ENCODE measurements around the gene LYPD8.

LYPD8 gene

GRCh38 chr1:248699099-248699498 is 56.5 kb downstream of the LYPD8 start:
- Histone ChIP-seq H3K27ac (ENCODE audit: low read length) (no peak overlapping the region), H3K4me3 (ENCODE audit: low read length in 2 of 2) (no peak overlapping the region), H3K9me3 (ENCODE audit: control insufficient read depth in 2 of 2, low read length in 2 of 2) (no peaks in the 10 kb centered on the region), H3K36me3 (ENCODE audit: control insufficient read depth in 2 of 2, insufficient read depth in 2 of 2, low read length in 2 of 2) (no peaks in the 10 kb centered on the region), H3K4me1 (ENCODE audit: control insufficient read depth, insufficient read depth, low read length) (no peaks in the 10 kb centered on the region), H3K27me3 (ENCODE audit: control insufficient read depth in 1 of 2, insufficient read depth in 2 of 2, low read length in 2 of 2) (no peaks in the 10 kb centered on the region), H3K9ac (ENCODE audit: low read length in 2 of 2) (no peak overlapping the region)

DNA sequence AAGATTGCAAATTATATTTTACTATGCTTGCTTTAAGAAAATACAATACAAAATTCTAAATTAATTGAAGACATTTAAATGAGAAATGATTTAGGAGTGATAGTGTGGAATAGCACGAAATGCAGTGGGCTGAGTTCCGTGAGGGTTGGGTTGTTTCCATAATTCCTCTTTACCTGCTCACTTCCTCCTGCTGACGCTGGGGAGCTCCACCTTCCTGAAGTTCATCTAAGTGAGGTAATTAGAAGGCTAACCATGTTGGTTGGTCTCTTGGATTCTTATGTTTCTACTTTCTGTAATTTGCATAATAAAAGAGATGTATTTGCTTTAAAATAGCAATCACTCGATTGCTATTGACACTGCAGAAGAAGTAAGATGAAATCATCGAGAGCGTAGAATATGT is 57.7 kb downstream of the LYPD8 start:
- Histone ChIP-seq H3K36me3 (ENCODE audit: control insufficient read depth in 2 of 2, insufficient read depth in 2 of 2, low read length in 2 of 2) (no peaks in the 10 kb centered on the region), H3K9ac (ENCODE audit: low read length in 2 of 2) (no peak overlapping the region), H3K27me3 (ENCODE audit: control insufficient read depth in 1 of 2, insufficient read depth in 2 of 2, low read length in 2 of 2) (no peaks in the 10 kb centered on the region), H3K27ac (ENCODE audit: low read length) (no peak overlapping the region), H3K4me1 (ENCODE audit: control insufficient read depth, insufficient read depth, low read length) (no peaks in the 10 kb centered on the region), H3K9me3 (ENCODE audit: control insufficient read depth in 2 of 2, low read length in 2 of 2) (no peaks in the 10 kb centered on the region), H3K4me3 (ENCODE audit: low read length in 2 of 2) (no peak overlapping the region)

DNA sequence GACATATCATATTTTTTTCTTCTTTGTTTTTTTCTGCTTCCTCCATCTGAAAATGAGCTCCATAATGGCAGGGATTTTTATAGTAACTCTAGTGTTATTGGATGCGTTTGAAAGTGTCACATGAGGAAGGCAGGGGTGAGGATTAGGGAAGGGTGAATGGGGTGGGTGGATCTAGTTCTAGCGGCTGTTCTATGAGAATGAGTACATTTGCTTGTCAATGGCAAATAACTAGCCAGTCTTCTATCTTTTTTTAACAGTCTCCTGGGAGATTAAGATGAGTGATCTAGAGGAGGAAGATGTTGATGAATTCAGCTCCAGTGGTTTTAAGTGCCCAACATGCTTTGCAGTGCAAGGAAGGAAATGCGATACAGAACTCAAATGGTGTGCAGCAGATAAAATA is 58.8 kb downstream of the LYPD8 start:
- no peaks in the 10 kb centered on the region for H3K9me3 ChIP-seq (ENCODE audit: control insufficient read depth in 2 of 2, low read length in 2 of 2)
- no peaks in the 10 kb centered on the region for H3K4me1 ChIP-seq (ENCODE audit: control insufficient read depth, insufficient read depth, low read length)
- no peak overlapping the region for H3K27ac ChIP-seq (ENCODE audit: low read length)
- no peak overlapping the region for H3K9ac ChIP-seq (ENCODE audit: low read length in 2 of 2)
- no peaks in the 10 kb centered on the region for H3K36me3 ChIP-seq (ENCODE audit: control insufficient read depth in 2 of 2, insufficient read depth in 2 of 2, low read length in 2 of 2)
- H3K27me3 ChIP-seq (ENCODE audit: control insufficient read depth in 1 of 2, insufficient read depth in 2 of 2, low read length in 2 of 2): no peaks in the 10 kb centered on the region
- no peak overlapping the region for H3K4me3 ChIP-seq (ENCODE audit: low read length in 2 of 2)

- Histone ChIP-seq H3K9ac (ENCODE audit: low read length in 2 of 2) (no peak overlapping the region), H3K27me3 (ENCODE audit: control insufficient read depth in 1 of 2, insufficient read depth in 2 of 2, low read length in 2 of 2) (no peaks in the 10 kb centered on the region), H3K9me3 (ENCODE audit: control insufficient read depth in 2 of 2, low read length in 2 of 2) (no peaks in the 10 kb centered on the region), H3K36me3 (ENCODE audit: control insufficient read depth in 2 of 2, insufficient read depth in 2 of 2, low read length in 2 of 2) (no peaks in the 10 kb centered on the region), H3K4me1 (ENCODE audit: control insufficient read depth, insufficient read depth, low read length) (no peaks in the 10 kb centered on the region), H3K27ac (ENCODE audit: low read length) (no peak overlapping the region), H3K4me3 (ENCODE audit: low read length in 2 of 2) (no peak overlapping the region)
Observed at GRCh38 chr1:248696261-248696660, 59.3 kb downstream of the LYPD8 start.

GRCh38 chr1:248695451-248696132 is 60.0 kb downstream of the LYPD8 start:
- Histone ChIP-seq H3K36me3 (ENCODE audit: control insufficient read depth in 2 of 2, insufficient read depth in 2 of 2, low read length in 2 of 2) (no peaks in the 10 kb centered on the region), H3K27me3 (ENCODE audit: control insufficient read depth in 1 of 2, insufficient read depth in 2 of 2, low read length in 2 of 2) (no peaks in the 10 kb centered on the region), H3K9me3 (ENCODE audit: control insufficient read depth in 2 of 2, low read length in 2 of 2) (no peaks in the 10 kb centered on the region), H3K4me3 (ENCODE audit: low read length in 2 of 2) (no peak overlapping the region), H3K9ac (ENCODE audit: low read length in 2 of 2) (no peak overlapping the region), H3K4me1 (ENCODE audit: control insufficient read depth, insufficient read depth, low read length) (no peaks in the 10 kb centered on the region), H3K27ac (ENCODE audit: low read length) (no peak overlapping the region)

DNA sequence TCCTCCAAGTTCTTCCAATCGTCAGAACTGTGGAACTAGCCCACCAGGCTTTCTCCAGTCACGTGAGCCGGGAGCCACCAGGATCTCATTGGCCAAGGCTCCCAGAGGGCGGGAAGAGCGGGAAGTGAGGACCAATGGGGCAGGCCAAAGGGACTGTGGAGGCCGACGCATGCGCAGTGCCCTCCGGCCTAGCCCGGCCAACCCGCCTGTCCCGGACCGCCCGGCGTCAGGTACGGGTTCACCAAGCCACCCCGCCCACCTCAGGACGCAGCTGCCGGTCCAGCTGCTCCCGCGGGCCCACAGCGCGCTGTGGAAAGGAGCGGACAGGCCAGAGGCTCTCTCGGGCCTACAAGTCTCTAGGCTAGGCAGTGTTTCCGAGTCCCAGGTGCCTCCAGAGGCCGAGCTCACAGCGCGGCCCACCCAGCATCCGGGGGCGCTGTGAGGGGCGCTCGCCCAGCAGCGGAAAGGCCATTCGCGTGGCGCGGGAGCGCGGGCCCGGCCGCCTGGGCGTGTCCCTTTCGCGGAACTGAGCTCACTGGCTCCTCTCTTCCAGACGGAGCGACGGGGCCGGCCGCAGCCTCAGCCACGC is 63.9 kb downstream of the LYPD8 start:
- Histone ChIP-seq H3K36me3 (ENCODE audit: control insufficient read depth in 2 of 2, insufficient read depth in 2 of 2, low read length in 2 of 2) (no peaks in the 10 kb centered on the region), H3K9ac (ENCODE audit: low read length in 2 of 2) (no peak overlapping the region), H3K27me3 (ENCODE audit: control insufficient read depth in 1 of 2, insufficient read depth in 2 of 2, low read length in 2 of 2) (no peaks in the 10 kb centered on the region), H3K27ac (ENCODE audit: low read length) (no peak overlapping the region), H3K4me3 (ENCODE audit: low read length in 2 of 2) (no peak overlapping the region), H3K9me3 (ENCODE audit: control insufficient read depth in 2 of 2, low read length in 2 of 2) (no peaks in the 10 kb centered on the region), H3K4me1 (ENCODE audit: control insufficient read depth, insufficient read depth, low read length) (no peaks in the 10 kb centered on the region)

Measured in stomach smooth muscle (tissue), 2 donors.